Stimulated activated CD4-positive, alpha-beta T cell treated with anti-CD3 and anti-CD28 coated beads, Interleukin-15, amount 100 ng/mL, for 24 hours (primary cell): ENCODE measurements around the gene HSPA5.

Experiments used
- DNase-seq: peaks from one replicate; pipeline ENCODE4 v3.0.0-alpha.2; 2020

The HSPA5 gene

GRCh38 chr9:125189361-125190289 lies 51.5 kb downstream of the HSPA5 start, which contains the start of gene PPP6C:
TSS of gene PPP6C (minus strand) at chr9:125189803. CDS start at chr9:125189718, 85 bp downstream.
- peak; percentile 99 for DNase-seq

GRCh38 chr9:125189011-125189360 lies 52.2 kb downstream of the HSPA5 start:
- DNase-seq = peak; percentile 56
